Activated CD8-positive, alpha-beta memory T cell treated with anti-CD3 and anti-CD28 coated beads, Interleukin-2, amount 50 U/mL, for 24 hours (primary cell): ENCODE results near the gene GPRC5A.
"Not testable (repeated sequence)": the region's sequence is repeated elsewhere in the genome, so short reads cannot be mapped to it uniquely, and the experiment has no call there.

ENCODE experiments used
- DNase-seq: peaks from one replicate; pipeline ENCODE4 v3.0.0-alpha.2; 2020; ENCODE audit errors: extremely low read depth

The GPRC5A gene

GRCh38 chr12:12891080-12891880 lies at the start of gene GPRC5A:
GPRC5A (plus strand) TSS chr12:12891562; CDS start chr12:12908250, 16,688 bp downstream.
- no peak for DNase-seq

- DNase-seq: no peak
Observed at GRCh38 chr12:12845794-12846243, 45.5 kb upstream of the GPRC5A start.

GRCh38 chr12:12846780-12847179 lies 44.6 kb upstream of the GPRC5A start:
- DNase-seq: not testable (repeated sequence)

GRCh38 chr12:12853435-12853834 lies 37.9 kb upstream of the GPRC5A start:
- DNase-seq: no peak

GRCh38 chr12:12859690-12860089 lies 31.7 kb upstream of the GPRC5A start:
- no peak for DNase-seq

GRCh38 chr12:12864243-12864642 lies 27.1 kb upstream of the GPRC5A start:
- no peak for DNase-seq

- no peak for DNase-seq
Observed at GRCh38 chr12:12868477-12869235, 22.7 kb upstream of the GPRC5A start.

GRCh38 chr12:12870465-12870864 lies 20.9 kb upstream of the GPRC5A start:
- DNase-seq: no peak

- DNase-seq: no peak
Observed at GRCh38 chr12:12871587-12872138, 19.7 kb upstream of the GPRC5A start.

- DNase-seq: no peak
Observed at GRCh38 chr12:12872139-12872933, 19.0 kb upstream of the GPRC5A start.

- DNase-seq: no peak
Observed at GRCh38 chr12:12872934-12873275, 18.5 kb upstream of the GPRC5A start.

GRCh38 chr12:12874029-12874428 lies 17.3 kb upstream of the GPRC5A start:
- DNase-seq: no peak

GRCh38 chr12:12875301-12875700 lies 16.1 kb upstream of the GPRC5A start:
- not testable (repeated sequence) for DNase-seq

- DNase-seq: no peak
Observed at GRCh38 chr12:12877153-12877768, 14.1 kb upstream of the GPRC5A start.

GRCh38 chr12:12877781-12878455 lies 13.4 kb upstream of the GPRC5A start:
- DNase-seq: no peak

- no peak for DNase-seq
Observed at GRCh38 chr12:12880537-12880936, 10.8 kb upstream of the GPRC5A start.

GRCh38 chr12:12881151-12881909 lies 10.0 kb upstream of the GPRC5A start:
- DNase-seq: no peak

GRCh38 chr12:12882288-12882687 lies 9.1 kb upstream of the GPRC5A start:
- DNase-seq: no peak

GRCh38 chr12:12883369-12884001 lies 7.9 kb upstream of the GPRC5A start:
- no peak for DNase-seq
